Left ventricle myocardium inferior (tissue), 1 donor: ENCODE measurements around the gene NAIF1. TPM values are rescaled to one million over a fixed set of nuclear protein-coding genes. Genes with fewer than 3 reads are reported as not detected.
"Not testable (repeated sequence)": the region's sequence is repeated elsewhere in the genome, so short reads cannot be mapped to it uniquely, and the experiment has no call there.

ENCODE experiments used
- DNase-seq: peaks from one replicate; pipeline ENCODE4 v3.0.0-alpha.2; 2020
- H3K27ac ChIP-seq: fragments of 200-600 bp; replicated peaks from 2 replicates; pipeline ENCODE4 v1.8.0; 2021
- H3K27me3 ChIP-seq: fragments of 200-600 bp; 2 replicates; pipeline ENCODE4 v1.8.0; 2021; ENCODE audit warnings: low read depth
- H3K36me3 ChIP-seq: fragments of 200-600 bp; 2 replicates; pipeline ENCODE4 v1.8.0; 2021
- H3K4me1 ChIP-seq: fragments of 200-600 bp; 2 replicates; pipeline ENCODE4 v1.8.0; 2021
- H3K4me3 ChIP-seq: fragments of 200-600 bp; 2 replicates; pipeline ENCODE4 v1.8.0; 2021; ENCODE audit warnings: mild to moderate bottlenecking, moderate library complexity
- H3K9me3 ChIP-seq: fragments of 200-600 bp; replicated peaks from 2 replicates; pipeline ENCODE4 v1.8.0; 2021
- CTCF ChIP-seq: fragments of 200-600 bp; IDR thresholded peaks from 2 replicates; pipeline ENCODE4 v1.8.0; 2021; ENCODE audit warnings: antibody characterized with exemption, mild to moderate bottlenecking, borderline replicate concordance
- intact Hi-C: fragments of 100-400 bp; cut with micrococcal nuclease; formaldehyde crosslinking; loops from one replicate; pipeline ENCODE4 v1.11.0; 2022
- total RNA-seq: library from RNA; stranded (reverse); fragmentation: NEBNext Ultra II Directional; extraction: Animal tissue kit (Norgen Biotek cat#: 25700); gene quantifications from one replicate; pipeline ENCODE4 v1.2.1, GENCODE V29; 2021
- donor health status: DM: no; HTN: yes; CAD: no; lungs with severe emphysema.

NAIF1 gene
- total RNA-seq, 1 donor from 2014 or later, result 7.9 TPM

DNA sequence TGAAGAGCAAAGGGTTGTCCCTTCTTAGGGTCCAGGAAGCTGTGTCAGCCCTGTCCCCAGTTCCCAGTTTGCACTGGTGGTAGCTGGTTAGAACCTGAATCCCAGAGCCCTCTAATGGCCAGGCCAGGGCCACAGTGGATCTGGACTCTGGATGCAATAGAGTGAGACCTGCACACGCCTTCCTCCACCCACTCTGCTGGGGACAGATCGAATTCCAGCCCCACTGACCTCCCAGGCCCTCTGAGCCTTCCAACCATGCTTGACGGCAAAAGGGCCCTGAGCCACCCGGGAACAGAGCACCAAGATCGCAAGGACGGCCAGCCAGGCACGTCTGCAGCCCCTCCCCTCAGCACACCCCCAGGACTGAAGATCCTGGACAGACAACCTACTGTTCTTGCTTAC, 23.7 kb downstream of the NAIF1 start:
- H3K27ac ChIP-seq, result no peak overlapping the region
- no peak for DNase-seq
- no peaks in the 10 kb centered on the region for H3K27me3 ChIP-seq
- H3K4me1 ChIP-seq, result no peaks in the 10 kb centered on the region
- no peaks in the 10 kb centered on the region for H3K36me3 ChIP-seq
- TF ChIP-seq CTCF, result no peak
- H3K4me3 ChIP-seq, result no peak overlapping the region
- H3K9me3 ChIP-seq, result no peaks in the 10 kb centered on the region
- intact Hi-C loops, result no loop called here

GRCh38 chr9:128042043-128042442, 25.1 kb downstream of the NAIF1 start:
- no peak for DNase-seq
- no peak for TF ChIP-seq CTCF
- intact Hi-C loops, result no loop called here
- Histone ChIP-seq H3K4me3 (no peak overlapping the region), H3K4me1 (no peaks in the 10 kb centered on the region), H3K27ac (no peak overlapping the region), H3K27me3 (no peaks in the 10 kb centered on the region), H3K9me3 (no peaks in the 10 kb centered on the region), H3K36me3 (no peaks in the 10 kb centered on the region)

GRCh38 chr9:128040783-128041182, 26.3 kb downstream of the NAIF1 start:
- intact Hi-C loops, H3K4me1 ChIP-seq, H3K4me3 ChIP-seq, H3K9me3 ChIP-seq, H3K27me3 ChIP-seq, DNase-seq, H3K27ac ChIP-seq, H3K36me3 ChIP-seq: not testable (repeated sequence)

- DNase-seq, H3K4me3 ChIP-seq, H3K9me3 ChIP-seq, H3K27me3 ChIP-seq, H3K4me1 ChIP-seq, intact Hi-C loops, H3K36me3 ChIP-seq, H3K27ac ChIP-seq: not testable (repeated sequence)
Observed at GRCh38 chr9:128036522-128036921, 30.6 kb downstream of the NAIF1 start.

- Histone ChIP-seq H3K27me3 (no peaks in the 10 kb centered on the region), H3K4me1 (peaks cover 5% of the 10 kb centered on the region), H3K27ac (no peak overlapping the region), H3K9me3 (no peaks in the 10 kb centered on the region), H3K36me3 (no peaks in the 10 kb centered on the region), H3K4me3 (no peak overlapping the region)
- intact Hi-C loops, result loop anchor here (5.0 kb wide), 1 partner anchor 93 kb away; no protein-coding TSS in a partner anchor
- DNase-seq, result peak; percentile 54
- TF ChIP-seq CTCF, result peak; percentile 92
Observed at GRCh38 chr9:128034821-128035652, 32.1 kb downstream of the NAIF1 start.

DNA sequence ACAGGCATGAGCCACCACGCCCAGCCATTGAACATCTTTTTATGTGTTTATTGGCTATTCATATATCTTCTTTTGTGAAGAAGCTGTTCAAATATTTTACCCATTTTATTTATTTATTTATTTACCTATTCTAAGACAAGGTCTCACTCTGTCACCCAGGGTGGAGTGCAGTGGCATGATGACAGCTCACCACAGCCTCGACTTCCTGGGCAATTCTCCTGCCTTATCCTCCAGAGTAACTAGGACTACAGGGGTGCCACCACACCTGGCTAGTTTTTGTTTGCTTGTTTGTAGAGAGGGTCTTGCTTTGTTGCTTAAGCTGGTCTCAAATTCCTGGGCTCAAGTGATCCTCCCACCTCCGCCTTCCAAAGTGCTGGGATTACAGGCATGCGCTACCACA, 33.5 kb downstream of the NAIF1 start:
- H3K27ac ChIP-seq, result no peak overlapping the region
- H3K9me3 ChIP-seq, result no peaks in the 10 kb centered on the region
- no peaks in the 10 kb centered on the region for H3K36me3 ChIP-seq
- H3K27me3 ChIP-seq, result no peaks in the 10 kb centered on the region
- no peak for DNase-seq
- H3K4me3 ChIP-seq, result no peak overlapping the region
- H3K4me1 ChIP-seq, result peaks cover 5% of the 10 kb centered on the region
- intact Hi-C loops, result loop anchor here (5.0 kb wide), 1 partner anchor 91 kb away; no protein-coding TSS in a partner anchor
- TF ChIP-seq CTCF, result no peak
